ENCODE data around the gene NUP54.

The NUP54 gene

DNA sequence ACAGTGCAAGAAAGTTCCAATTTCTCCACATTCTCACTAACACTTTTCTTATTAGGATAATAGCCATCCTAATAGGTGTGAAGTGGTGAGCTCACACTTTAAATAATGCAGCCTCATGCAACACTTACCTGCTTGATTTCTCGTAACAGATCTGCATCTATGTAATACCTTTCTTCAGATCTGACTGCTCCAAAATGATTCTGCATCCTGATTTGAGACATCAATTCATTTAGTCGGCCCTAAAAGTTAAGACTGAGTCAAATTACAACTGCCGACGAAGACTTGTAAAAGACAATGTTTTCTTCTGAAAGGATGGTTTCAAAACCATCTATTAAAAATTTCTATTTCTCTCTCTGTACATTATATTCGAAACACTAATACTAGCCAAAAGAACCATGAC lies 30.7 kb downstream of the NUP54 start:
- DNase-seq (ENCODE audit: extremely low read depth, low read depth), result no peak
- TF ChIP-seq, protein P1, sequence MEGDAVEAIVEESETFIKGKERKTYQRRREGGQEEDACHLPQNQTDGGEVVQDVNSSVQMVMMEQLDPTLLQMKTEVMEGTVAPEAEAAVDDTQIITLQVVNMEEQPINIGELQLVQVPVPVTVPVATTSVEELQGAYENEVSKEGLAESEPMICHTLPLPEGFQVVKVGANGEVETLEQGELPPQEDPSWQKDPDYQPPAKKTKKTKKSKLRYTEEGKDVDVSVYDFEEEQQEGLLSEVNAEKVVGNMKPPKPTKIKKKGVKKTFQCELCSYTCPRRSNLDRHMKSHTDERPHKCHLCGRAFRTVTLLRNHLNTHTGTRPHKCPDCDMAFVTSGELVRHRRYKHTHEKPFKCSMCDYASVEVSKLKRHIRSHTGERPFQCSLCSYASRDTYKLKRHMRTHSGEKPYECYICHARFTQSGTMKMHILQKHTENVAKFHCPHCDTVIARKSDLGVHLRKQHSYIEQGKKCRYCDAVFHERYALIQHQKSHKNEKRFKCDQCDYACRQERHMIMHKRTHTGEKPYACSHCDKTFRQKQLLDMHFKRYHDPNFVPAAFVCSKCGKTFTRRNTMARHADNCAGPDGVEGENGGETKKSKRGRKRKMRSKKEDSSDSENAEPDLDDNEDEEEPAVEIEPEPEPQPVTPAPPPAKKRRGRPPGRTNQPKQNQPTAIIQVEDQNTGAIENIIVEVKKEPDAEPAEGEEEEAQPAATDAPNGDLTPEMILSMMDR (IDR thresholded peaks at IDR 0.05; ENCODE audit: low read depth, low read length), result no peak

DNA sequence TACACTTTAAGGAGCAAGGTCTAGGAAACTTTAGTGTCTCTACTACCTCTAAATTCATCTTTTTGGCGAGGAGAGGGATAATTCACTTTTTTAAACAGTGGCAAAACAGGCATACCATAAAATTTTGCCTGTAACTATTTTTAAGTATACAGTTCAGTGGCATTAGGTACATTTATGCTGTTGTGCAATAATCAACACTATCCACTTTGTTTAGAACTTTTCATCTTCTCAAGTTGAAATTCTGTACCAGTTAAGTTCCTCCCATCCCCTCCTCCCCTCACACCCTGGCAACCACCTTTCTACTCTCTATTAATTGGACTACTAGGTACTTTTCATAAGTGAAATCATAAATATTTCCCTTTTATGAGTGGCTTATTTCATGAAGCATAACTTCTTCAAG lies 31.4 kb downstream of the NUP54 start:
- TF ChIP-seq, protein P1 (IDR thresholded peaks at IDR 0.05; ENCODE audit: low read depth, low read length), result no peak
- no peak for DNase-seq (ENCODE audit: extremely low read depth, low read depth)

DNA sequence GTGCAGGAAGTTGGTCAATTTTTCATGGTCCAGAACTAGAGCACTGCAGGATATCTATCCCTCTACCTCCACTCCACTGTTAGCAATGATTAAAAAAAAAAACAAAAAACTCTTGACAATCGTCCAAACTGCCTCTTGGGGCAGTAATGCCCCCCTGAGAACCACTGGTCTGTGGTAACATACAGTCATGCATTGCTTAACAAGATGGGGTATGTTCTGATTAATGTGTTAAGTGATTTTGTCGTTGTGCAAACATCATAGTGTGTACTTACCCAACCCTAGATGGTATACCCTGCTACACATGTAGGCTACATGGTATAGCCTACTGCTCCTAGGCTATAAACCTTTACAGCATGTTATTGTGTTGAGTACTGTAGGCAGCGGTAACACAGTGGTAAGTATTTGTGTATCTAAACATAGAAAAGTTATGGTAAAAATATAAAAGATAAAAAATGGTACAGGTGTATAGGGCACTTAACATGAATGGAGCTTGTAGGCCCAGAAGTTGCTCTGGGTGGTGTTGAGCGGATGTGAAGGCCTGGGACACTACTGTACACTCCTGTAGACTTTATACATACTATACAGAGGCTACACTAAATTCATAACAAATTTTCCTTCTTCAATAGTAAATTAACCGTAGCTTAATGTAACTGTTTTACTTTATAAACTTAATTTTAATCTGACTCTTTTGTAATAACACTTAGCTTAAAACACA lies 39.6 kb downstream of the NUP54 start:
- no peak for DNase-seq (ENCODE audit: extremely low read depth, low read depth)

DNA sequence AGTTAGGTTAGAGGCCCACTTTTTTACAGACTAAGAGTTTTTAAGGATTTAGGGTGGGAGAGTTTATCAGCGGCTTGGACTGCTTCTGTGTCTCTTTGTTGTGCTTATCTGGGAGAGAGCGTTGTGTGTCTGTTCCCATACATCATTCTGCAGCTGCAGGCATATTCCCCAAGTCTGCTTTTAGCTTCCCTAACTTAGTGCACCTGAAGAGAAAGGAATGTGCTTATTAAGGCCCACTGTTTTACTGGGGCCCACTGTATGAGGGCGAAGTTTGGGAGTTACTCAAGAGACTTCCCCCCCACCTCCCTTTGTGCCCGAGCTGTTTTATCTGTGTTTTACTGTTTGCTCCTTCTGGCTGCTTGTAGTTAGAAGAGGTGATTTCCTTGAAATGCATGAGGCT lies 41.8 kb downstream of the NUP54 start:
- TF ChIP-seq, protein P1 (IDR thresholded peaks at IDR 0.05; ENCODE audit: low read depth, low read length), result no peak
- DNase-seq (ENCODE audit: extremely low read depth, low read depth), result no peak

More for the DNA sequence above, 39.6 kb downstream of the NUP54 start:
- TF ChIP-seq, protein P1 (IDR thresholded peaks at IDR 0.05; ENCODE audit: low read depth, low read length), result no peak

DNA sequence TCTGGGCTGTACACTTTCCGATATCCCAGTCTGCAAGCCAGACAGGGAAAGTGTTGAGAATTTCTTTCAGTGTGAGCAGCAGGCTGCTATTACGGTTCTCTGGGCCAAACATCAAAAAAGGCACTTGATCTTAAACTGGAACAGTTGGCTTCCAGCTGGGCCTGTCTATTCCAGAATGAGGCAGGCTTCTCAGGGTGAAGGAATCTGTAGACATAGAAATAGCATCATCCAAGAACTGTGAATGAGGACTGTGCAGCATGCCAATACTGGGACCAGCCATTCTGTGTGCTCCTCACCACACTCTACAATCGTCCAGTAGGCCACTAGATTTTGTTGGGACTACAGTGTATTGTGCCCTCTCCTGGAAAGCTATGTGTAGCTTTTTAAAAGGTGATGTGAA lies 42.5 kb downstream of the NUP54 start:
- no peak for DNase-seq (ENCODE audit: extremely low read depth, low read depth)
- TF ChIP-seq, protein P1 (IDR thresholded peaks at IDR 0.05; ENCODE audit: low read depth, low read length), result no peak

DNA sequence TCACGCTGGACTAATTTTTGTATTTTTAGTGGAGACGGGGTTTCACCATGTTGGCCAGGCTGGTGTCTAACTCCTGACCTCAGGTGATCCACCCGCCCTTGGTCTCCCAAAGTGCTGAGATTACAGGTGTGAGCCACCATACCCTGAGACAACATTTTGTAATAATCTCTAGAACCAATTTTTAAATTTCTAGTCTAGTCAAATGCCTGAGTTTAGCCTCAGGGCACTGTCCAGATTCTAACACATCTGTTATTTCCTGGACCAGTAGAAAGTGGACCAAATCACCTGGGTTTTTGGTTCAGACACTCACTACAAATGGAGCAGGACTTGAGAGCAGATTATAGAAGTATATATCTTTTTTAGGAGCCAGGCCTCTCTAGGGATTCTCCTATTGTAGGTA lies 52.1 kb downstream of the NUP54 start:
- no peak for DNase-seq (ENCODE audit: extremely low read depth, low read depth)

DNA sequence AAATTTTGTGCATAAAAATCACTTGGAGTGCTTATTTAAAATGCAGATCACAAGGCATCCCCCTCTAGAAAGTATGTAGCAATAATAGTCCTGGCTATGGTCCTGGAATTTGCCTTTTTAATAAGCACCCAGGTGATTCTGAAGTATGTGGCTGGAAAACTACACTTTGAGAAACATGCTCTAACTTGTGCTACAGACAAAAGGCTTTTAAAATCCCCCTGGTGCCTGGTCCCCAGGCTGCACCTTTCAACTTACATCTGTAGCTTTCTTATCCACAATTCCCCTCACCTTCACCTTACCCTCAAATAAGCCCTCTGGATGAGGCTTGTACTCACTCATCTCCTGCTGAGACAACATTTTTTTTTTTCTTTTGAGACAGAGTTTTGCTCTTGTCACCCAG lies 52.6 kb downstream of the NUP54 start:
- DNase-seq (ENCODE audit: extremely low read depth, low read depth), result no peak
- TF ChIP-seq, protein P1 (IDR thresholded peaks at IDR 0.05; ENCODE audit: low read depth, low read length), result no peak

More for the DNA sequence above, 52.1 kb downstream of the NUP54 start:
- TF ChIP-seq, protein P1 (IDR thresholded peaks at IDR 0.05; ENCODE audit: low read depth, low read length), result no peak
